Psoas muscle (tissue), 7 donors: ENCODE results near the gene OR1C1. TPM values are rescaled to one million over a fixed set of nuclear protein-coding genes. Genes with fewer than 3 reads are reported as not detected.

Experiments used
- polyA plus RNA-seq, 3 donors: library from polyadenylated mRNA; stranded (reverse); fragments of 200-250 nt; gene quantifications; one replicate each; pipeline ENCODE4 v1.2.3, GENCODE V29; 2013
- total RNA-seq, 4 donors: library from RNA; stranded (reverse); fragmentation: NEBNext Ultra II Directional in 2 of 4; extraction: Animal tissue kit (Norgen Biotek cat#: 25700) in 2 of 4; gene quantifications; one replicate each; pipeline versions ENCODE4 v1.2.1 to v1.2.4, GENCODE V29; 2021 to 2023
- donor health status: healthy with polysubstance abuse.
- donor health status: DM: no; HTN: no; CAD: no; lungs with moderate emphysema.
- donor health status: Bipolar disorder and iron deficiency.
- donor health status: healthy.
- donor health status: DM: no; HTN: no; CAD: no.
- donor health status: DM: no; HTN: no; CAD: no.
- donor health status: DM: yes; HTN: yes; CAD: no.

The OR1C1 gene
- total and polyA plus RNA-seq, 7 donors, result not detected

Other genes starting within 250 kb of the OR1C1 start
- not detected for gene OR2C3, start 224.1 kb downstream of the OR1C1 start, total RNA-seq
- gene OR2C3, start 224.1 kb downstream of the OR1C1 start, polyA plus RNA-seq, result under 1 TPM in 2 of 3 donors, not detected in 1; 0.01 TPM
- under 1 TPM in 3 of 4 donors, not detected in 1; 0.19 to 0.36 (median 0.23) TPM for gene GCSAML, start 211.4 kb downstream of the OR1C1 start, total RNA-seq
- gene GCSAML, start 211.4 kb downstream of the OR1C1 start, polyA plus RNA-seq, result under 1 TPM in 1 of 3 donors, not detected in 2; 0.01 TPM
- gene OR2G2, start 172.2 kb downstream of the OR1C1 start, total RNA-seq, result not detected
- not detected for gene OR2G2, start 172.2 kb downstream of the OR1C1 start, polyA plus RNA-seq
- not detected for gene OR2G3, start 155.0 kb downstream of the OR1C1 start, total RNA-seq
- gene OR2G3, start 155.0 kb downstream of the OR1C1 start, polyA plus RNA-seq, result not detected
- gene OR13G1, start 80.8 kb downstream of the OR1C1 start, total RNA-seq, result not detected
- not detected for gene OR13G1, start 80.8 kb downstream of the OR1C1 start, polyA plus RNA-seq
- not detected for gene OR6F1, start 43.9 kb downstream of the OR1C1 start, total RNA-seq
- gene OR6F1, start 43.9 kb downstream of the OR1C1 start, polyA plus RNA-seq, result not detected
- gene OR14K1, start 21.9 kb downstream of the OR1C1 start, total RNA-seq, result not detected
- not detected for gene OR14K1, start 21.9 kb downstream of the OR1C1 start, polyA plus RNA-seq
- gene OR14A2, start 12.4 kb downstream of the OR1C1 start, total RNA-seq, result not detected
- gene OR14A2, start 12.4 kb downstream of the OR1C1 start, polyA plus RNA-seq, result not detected
- not detected for gene OR14A16, start 63.6 kb upstream of the OR1C1 start, total RNA-seq
- not detected for gene OR14A16, start 63.6 kb upstream of the OR1C1 start, polyA plus RNA-seq
- gene OR11L1, start 81.3 kb upstream of the OR1C1 start, total RNA-seq, result not detected
- not detected for gene OR11L1, start 81.3 kb upstream of the OR1C1 start, polyA plus RNA-seq
- 1 to 10 TPM in 1 of 4 donors, under 1 TPM in 3; 0.06 to 2.4 (median 0.46) TPM for gene TRIM58, start 96.6 kb upstream of the OR1C1 start, total RNA-seq
- under 1 TPM in 2 of 3 donors, not detected in 1; 0.04 to 0.08 TPM for gene TRIM58, start 96.6 kb upstream of the OR1C1 start, polyA plus RNA-seq
- gene OR2W3, start 135.0 kb upstream of the OR1C1 start, total RNA-seq, result under 1 TPM in 2 of 4 donors, not detected in 2; 0.24 to 0.57 TPM
- gene OR2W3, start 135.0 kb upstream of the OR1C1 start, polyA plus RNA-seq, result under 1 TPM in 1 of 3 donors, not detected in 2; 0.07 TPM
- not detected for gene OR2T8, start 159.7 kb upstream of the OR1C1 start, total RNA-seq
- gene OR2T8, start 159.7 kb upstream of the OR1C1 start, polyA plus RNA-seq, result not detected
- not detected for gene OR2AJ1, start 164.3 kb upstream of the OR1C1 start, total RNA-seq
- gene OR2AJ1, start 164.3 kb upstream of the OR1C1 start, polyA plus RNA-seq, result not detected
- gene OR2L8, start 188.3 kb upstream of the OR1C1 start, total RNA-seq, result not detected
- not detected for gene OR2L8, start 188.3 kb upstream of the OR1C1 start, polyA plus RNA-seq
- not detected for gene OR2AK2, start 204.7 kb upstream of the OR1C1 start, total RNA-seq
- gene OR2AK2, start 204.7 kb upstream of the OR1C1 start, polyA plus RNA-seq, result not detected